ENCODE measurements around the gene FPGS. TPM values are rescaled to one million over a fixed set of nuclear protein-coding genes. Genes with fewer than 3 reads are reported as not detected.

FPGS gene
- total and polyA plus RNA-seq, 11 donors: 36.8 to 55.1 (median 41.5) TPM

- TF ChIP-seq CTCF (IDR thresholded peaks at IDR 0.05): no peak
- no peak for TF ChIP-seq POLR2A (IDR thresholded peaks at IDR 0.05)
- ATAC-seq: no peak
- DNase-seq: no peak
- Histone ChIP-seq H3K27me3 (no peaks in the 10 kb centered on the region), H3K4me3 (no peak overlapping the region), H3K9me3 (no peaks in the 10 kb centered on the region), H3K4me1 (peaks cover 0 to 60% (median 42%) of the 10 kb centered on the region in 12 donors), H3K27ac (peak overlapping the region in 5 of 12 donors; percentile 53 to 86 (median 66)), H3K36me3 (peaks cover 8 to 75% (median 61%) of the 10 kb centered on the region in 9 donors)
- intact Hi-C loops (cut with DNase I): no loop called here
- WGBS, 4 donors: 83 to 87% (median 86%) methylated on average over 4 of the region's 4 CpGs
Measured at GRCh38 chr9:127791085-127791484, 11.6 kb upstream of the FPGS start.

- no peak for DNase-seq
- Histone ChIP-seq H3K4me1 (peaks cover 0 to 61% (median 41%) of the 10 kb centered on the region in 12 donors), H3K36me3 (peaks cover 8 to 65% (median 55%) of the 10 kb centered on the region in 9 donors), H3K27ac (peak overlapping the region in 2 of 12 donors; percentile 17 to 34), H3K27me3 (no peaks in the 10 kb centered on the region), H3K9me3 (no peaks in the 10 kb centered on the region), H3K4me3 (no peak overlapping the region)
- WGBS, 4 donors: 79 to 82% (median 80%) methylated on average over 7 of the region's 7 CpGs
- no peak for TF ChIP-seq POLR2A (IDR thresholded peaks at IDR 0.05)
- no peak for TF ChIP-seq CTCF (IDR thresholded peaks at IDR 0.05)
- no peak for ATAC-seq
- intact Hi-C loops (cut with DNase I): no loop called here
Measured at GRCh38 chr9:127792417-127793031, 10.2 kb upstream of the FPGS start.

GRCh38 chr9:127793093-127793708 lies 9.5 kb upstream of the FPGS start:
- H3K27me3 ChIP-seq: no peaks in the 10 kb centered on the region
- peaks cover 0 to 55% (median 36%) of the 10 kb centered on the region in 12 donors for H3K4me1 ChIP-seq
- WGBS, 4 donors: 52 to 67% (median 57%) methylated on average over 7 to 8 of the region's 8 CpGs
- no peak overlapping the region for H3K4me3 ChIP-seq
- no peaks in the 10 kb centered on the region for H3K9me3 ChIP-seq
- intact Hi-C loops (cut with DNase I): no loop called here
- no peak for TF ChIP-seq POLR2A (IDR thresholded peaks at IDR 0.05)
- TF ChIP-seq CTCF (IDR thresholded peaks at IDR 0.05): no peak
- ATAC-seq (peak; percentile 17 to 76 (median 52)), DNase-seq (peak in 1 of 5 donors; percentile 39)
- peak overlapping the region in 8 of 12 donors; percentile 8 to 39 (median 30) for H3K27ac ChIP-seq
- peaks cover 6 to 58% (median 48%) of the 10 kb centered on the region in 9 donors for H3K36me3 ChIP-seq

- ATAC-seq: peak in 1 of 4 donors; percentile 3
- Histone ChIP-seq H3K9me3 (no peaks in the 10 kb centered on the region), H3K36me3 (peaks cover 4 to 48% (median 38%) of the 10 kb centered on the region in 9 donors), H3K27ac (peak overlapping the region in 4 of 12 donors; percentile 22 to 39 (median 36)), H3K27me3 (no peaks in the 10 kb centered on the region), H3K4me3 (no peak overlapping the region), H3K4me1 (peaks cover 0 to 49% (median 33%) of the 10 kb centered on the region in 12 donors)
- WGBS, 4 donors: 81 to 88% (median 84%) methylated on average over 11 to 14 of the region's 14 CpGs
- no peak for TF ChIP-seq POLR2A (IDR thresholded peaks at IDR 0.05)
- no peak for TF ChIP-seq CTCF (IDR thresholded peaks at IDR 0.05)
- no peak for DNase-seq
- intact Hi-C loops (cut with DNase I): no loop called here
Measured at GRCh38 chr9:127794001-127794791, 8.5 kb upstream of the FPGS start.
